H1 (cell line): ENCODE data around the gene FBXO21. TPM values are rescaled to one million over a fixed set of nuclear protein-coding genes. Genes with fewer than 3 reads are reported as not detected.

Experiments
- CTCF ChIA-PET: fragments of 300-600 bp; sonication (Branson Sonifier 250); formaldehyde crosslinking; loops from one replicate; lab custom pipeline; 2021; ENCODE audit not compliant: partially characterized antibody; lab: Charles Lee
- POLR2A ChIA-PET: fragments of 300-600 bp; sonication (Branson Sonifier 250); formaldehyde crosslinking; loops from one replicate; lab custom pipeline; 2021; ENCODE audit warnings: inconsistent platforms; ENCODE audit not compliant: partially characterized antibody; lab: Charles Lee
- DNase-seq, 2 experiments: peaks; one replicate each; pipeline versions ENCODE4 v3.0.0 to v3.0.0-alpha.2; 2010 to 2022; ENCODE audit warnings: low spot score in 2 of 2, low read depth in 1 of 2, mixed read lengths in 1 of 2
- FAIRE-seq: peaks from 2 replicates; lab custom pipeline; 2011; peaks lifted over from hg19 to GRCh38; lab: Jason Lieb, UNC
- H2AFZ ChIP-seq: 2 replicates; pipeline ENCODE4 v1.8.1; 2012; ENCODE audit warnings: low read length, inconsistent platforms
- H2AK5ac ChIP-seq: 2 replicates; pipeline ENCODE4 v1.6.1; 2013; ENCODE audit warnings: low read depth, low read length
- H2BK120ac ChIP-seq: replicated peaks from 2 replicates; pipeline ENCODE3; 2013; ENCODE audit warnings: low read depth, low read length, inconsistent platforms
- H2BK12ac ChIP-seq: 2 replicates; pipeline ENCODE4 v1.6.1; 2013; ENCODE audit warnings: low read depth, low read length
- H2BK15ac ChIP-seq: 2 replicates; pipeline ENCODE4 v1.6.1; 2013; ENCODE audit warnings: low read length
- H2BK20ac ChIP-seq: 2 replicates; pipeline ENCODE4 v1.6.1; 2013; ENCODE audit warnings: low read length
- H2BK5ac ChIP-seq: 2 replicates; pipeline ENCODE4 v1.6.1; 2013; ENCODE audit warnings: low read depth, low read length
- H3K14ac ChIP-seq: 2 replicates; pipeline ENCODE4 v1.6.1; 2013; ENCODE audit warnings: inconsistent platforms; ENCODE audit not compliant: insufficient read length
- H3K18ac ChIP-seq: 2 replicates; pipeline ENCODE4 v1.6.1; 2013; ENCODE audit warnings: low read length; ENCODE audit errors: extremely low read depth
- H3K23ac ChIP-seq: 2 replicates; pipeline ENCODE4 v1.6.1; 2013; ENCODE audit warnings: inconsistent platforms; ENCODE audit not compliant: insufficient read length
- H3K23me2 ChIP-seq: 2 replicates; pipeline ENCODE4 v1.6.1; 2013; ENCODE audit warnings: low read depth, low read length
- H3K27ac ChIP-seq: 2 replicates; pipeline ENCODE4 v1.6.1; 2011; ENCODE audit warnings: low read depth, low read length, inconsistent platforms
- H3K27me3 ChIP-seq, 4 experiments: replicated peaks in 1 of 4; 1 replicate in 1 of 4; 2 replicates in 3 of 4; pipeline versions ENCODE4 v1.6.1 to v1.8.1; 2011 to 2013; ENCODE audit warnings: low read length in 3 of 4, mild to moderate bottlenecking in 3 of 4, inconsistent platforms in 2 of 4, mixed read lengths in 2 of 4, moderate library complexity in 1 of 4; ENCODE audit not compliant: control insufficient read depth in 3 of 4, insufficient read depth in 3 of 4; ENCODE audit errors: extremely low read depth in 1 of 4
- H3K36me3 ChIP-seq, 4 experiments: 2 replicates each; pipeline versions ENCODE4 v1.6.1 to v1.8.1; 2011 to 2013; ENCODE audit warnings: mild to moderate bottlenecking in 4 of 4, low read length in 3 of 4, moderate library complexity in 2 of 4, control low read depth in 1 of 4, inconsistent platforms in 1 of 4; ENCODE audit not compliant: insufficient read depth in 4 of 4, control insufficient read depth in 2 of 4
- H3K4ac ChIP-seq: replicated peaks from 2 replicates; pipeline ENCODE3; 2013; ENCODE audit warnings: low read length, low read depth, mixed read lengths, inconsistent platforms; ENCODE audit not compliant: insufficient read length
- H3K4me1 ChIP-seq, 4 experiments: replicated peaks in 1 of 4; 1 replicate in 1 of 4; 2 replicates in 3 of 4; pipeline versions ENCODE4 v1.6.1 to v1.8.1; 2011 to 2013; ENCODE audit warnings: low read length in 3 of 4, inconsistent platforms in 2 of 4, mixed read lengths in 1 of 4; ENCODE audit not compliant: insufficient read depth in 4 of 4, control insufficient read depth in 3 of 4
- H3K4me2 ChIP-seq, 2 experiments: 2 replicates each; pipeline versions ENCODE4 v1.6.1 to v1.8.1; 2011 to 2013; ENCODE audit warnings: low read depth in 2 of 2, low read length in 2 of 2, control low read depth in 1 of 2, inconsistent platforms in 1 of 2, mild to moderate bottlenecking in 1 of 2; ENCODE audit not compliant: insufficient read depth in 1 of 2
- H3K4me3 ChIP-seq, 4 experiments: fragments of 200-600, 300-600 bp in 1 of 4; sonication (generic), shearing (Covaris generic), sonication (Bioruptor Twin) in 1 of 4; 2 replicates each; pipeline versions ENCODE4 v1.5.1 to v1.8.1; 2011 to 2016; ENCODE audit warnings: low read length in 4 of 4, low read depth in 3 of 4, control low read depth in 2 of 4, inconsistent platforms in 2 of 4, mild to moderate bottlenecking in 2 of 4, mixed read lengths in 1 of 4, moderate library complexity in 1 of 4; ENCODE audit not compliant: insufficient read depth in 2 of 4; ENCODE audit errors: extremely low read depth in 1 of 4
- H3K56ac ChIP-seq: replicated peaks from 2 replicates; pipeline ENCODE3; 2013; ENCODE audit warnings: low read depth, mild to moderate bottlenecking, mixed read lengths, low read length, inconsistent platforms; ENCODE audit not compliant: insufficient read length
- H3K79me1 ChIP-seq: 2 replicates; pipeline ENCODE4 v1.6.1; 2013; ENCODE audit warnings: low read depth, low read length, control low read depth
- H3K79me2 ChIP-seq, 2 experiments: 2 replicates each; pipeline versions ENCODE4 v1.6.1 to v1.8.1; 2012 to 2013; ENCODE audit warnings: low read length in 2 of 2, mild to moderate bottlenecking in 2 of 2, inconsistent platforms in 1 of 2; ENCODE audit not compliant: insufficient read depth in 2 of 2, control insufficient read depth in 1 of 2
- H3K9ac ChIP-seq, 4 experiments: replicated peaks in 1 of 4; 1 replicate in 1 of 4; 2 replicates in 3 of 4; pipeline versions ENCODE4 v1.6.1 to v1.8.1; 2011 to 2013; ENCODE audit warnings: low read depth in 3 of 4, low read length in 3 of 4, control low read depth in 2 of 4, mild to moderate bottlenecking in 2 of 4, moderate library complexity in 2 of 4, inconsistent platforms in 1 of 4; ENCODE audit errors: extremely low read depth in 1 of 4
- H3K9me3 ChIP-seq, 2 experiments: 2 replicates each; pipeline versions ENCODE4 v1.6.1 to v1.8.1; 2012 to 2013; ENCODE audit warnings: mild to moderate bottlenecking in 2 of 2, moderate library complexity in 2 of 2, control low read depth in 1 of 2, inconsistent platforms in 1 of 2, low read depth in 1 of 2, low read length in 1 of 2, mixed read lengths in 1 of 2; ENCODE audit not compliant: insufficient read depth in 2 of 2
- H4K20me1 ChIP-seq, 2 experiments: replicated peaks in 1 of 2; 2 replicates each; pipeline versions ENCODE3 to v1.8.1; 2011 to 2013; ENCODE audit warnings: inconsistent platforms in 2 of 2, low read length in 2 of 2, mild to moderate bottlenecking in 1 of 2; ENCODE audit not compliant: insufficient read depth in 2 of 2, control insufficient read depth in 1 of 2
- H4K5ac ChIP-seq: 2 replicates; pipeline ENCODE4 v1.6.1; 2013; ENCODE audit warnings: low read length, low read depth, mixed read lengths, inconsistent platforms; ENCODE audit not compliant: insufficient read length
- H4K8ac ChIP-seq: 2 replicates; pipeline ENCODE4 v1.8.0; 2013; ENCODE audit warnings: mild to moderate bottlenecking, moderate library complexity, low read length, inconsistent platforms; ENCODE audit not compliant: insufficient read depth; ENCODE audit errors: extremely low read depth
- H4K91ac ChIP-seq: replicated peaks from 2 replicates; pipeline ENCODE3; 2013; ENCODE audit warnings: low read length, mixed read lengths, inconsistent platforms; ENCODE audit not compliant: insufficient read length
- CTBP2 ChIP-seq: IDR thresholded peaks from 2 replicates; pipeline ENCODE4 v1.7.0; 2011; ENCODE audit warnings: borderline replicate concordance, mild to moderate bottlenecking, moderate library complexity, mixed read lengths, low read length; ENCODE audit not compliant: insufficient read depth, insufficient read length
- WGBS, 2 experiments: shearing (Covaris generic) in 1 of 2; methylation state at CpG; one replicate each; pipeline versions ENCODE4 v1.1.6 to v1.1.7; 2013 to 2015; ENCODE audit warnings: low lambda C conversion rate in 2 of 2, mixed read lengths in 2 of 2, inconsistent platforms in 1 of 2, low coverage in 1 of 2, missing lambda C conversion rate in 1 of 2; ENCODE audit not compliant: insufficient replicate concordance in 2 of 2, insufficient coverage in 1 of 2, insufficient read length in 1 of 2; ENCODE audit errors: extremely low coverage in 1 of 2, missing lambda C conversion rate in 1 of 2; 5-methylcytosine and 5-hydroxymethylcytosine counted together
- polyA plus RNA-seq, 7 experiments: library from polyadenylated mRNA; depleted of rRNA in 3 of 7; stranded (reverse) in 5 of 7; unstranded in 2 of 7; fragments of >200 nt in 5 of 7; fragments of 200-250 nt in 2 of 7; gene quantifications; 1 replicate in 5 of 7; 2 replicates in 1 of 7; 4 replicates in 1 of 7; pipeline versions ENCODE4 v1.2.1 to v1.2.3, GENCODE V29; 2011 to 2013; ENCODE audit warnings: missing spikeins in 2 of 7, mixed read lengths in 2 of 7
- total RNA-seq: library from RNA; stranded (reverse); fragmentation: NEBNext Ultra II Directional; extraction: Animal tissue kit (Norgen Biotek cat#: 25700); gene quantifications from 2 replicates; pipeline ENCODE4 v1.2.1, GENCODE V29; 2021

Gene FBXO21
- total and polyA plus RNA-seq, 2 of the 8 experiments (the other 6 are each of a cell fraction or from before 2014, with no cell fraction given): 57.0 to 80.6 TPM

DNA sequence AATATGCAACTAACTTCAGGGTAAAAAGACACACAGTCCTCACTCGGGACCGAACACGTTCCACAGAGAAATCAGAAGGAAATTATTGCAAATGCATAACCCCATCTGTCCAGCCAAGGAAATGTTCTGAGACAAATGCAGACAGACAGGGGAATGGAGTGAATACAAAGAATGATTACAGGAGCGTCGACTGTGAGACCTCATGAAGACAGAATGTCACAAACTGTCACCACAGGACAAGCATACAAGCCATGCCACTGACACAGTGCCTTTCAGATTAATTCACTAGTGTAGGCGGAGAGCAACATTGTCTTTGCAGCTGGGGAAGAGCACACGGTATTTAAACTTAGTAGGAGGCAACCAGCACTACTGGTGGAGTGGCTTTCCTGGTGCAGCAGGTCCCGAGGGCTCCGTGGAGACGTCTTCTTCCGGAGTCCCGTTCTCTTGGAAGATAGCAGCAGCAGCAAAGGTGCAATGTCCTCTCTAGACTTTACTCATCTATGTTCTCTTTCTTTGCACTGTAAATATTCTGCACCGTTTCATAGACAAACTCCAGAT, 44.6 kb downstream of the FBXO21 start:
- DNase-seq (no peak), FAIRE-seq (no peak)
- Histone ChIP-seq H3K18ac (no peak overlapping the region), H2BK20ac (no peak overlapping the region), H2BK15ac (no peak overlapping the region), H4K91ac (no peak overlapping the region), H3K23ac (no peak overlapping the region), H3K4me1 (peaks cover 0 to 5% (median 0%) of the 10 kb centered on the region in 4 experiments; a peak in 3 of 7 replicates), H3K56ac (no peak overlapping the region), H2BK5ac (no peak overlapping the region), H3K9me3 (no peaks in the 10 kb centered on the region), H4K8ac (no peak overlapping the region), H4K5ac (no peak overlapping the region), H3K79me1 (no peaks in the 10 kb centered on the region; the same call in 1 of the 2 replicates), H2BK12ac (no peak overlapping the region), H4K20me1 (peaks cover 3 to 5% of the 10 kb centered on the region in 2 experiments), H3K27ac (no peak overlapping the region), H2BK120ac (no peak overlapping the region), H2AK5ac (no peak overlapping the region), H3K14ac (no peak overlapping the region), H3K4ac (no peak overlapping the region), H3K9ac (no peak overlapping the region), H3K27me3 (no peaks in the 10 kb centered on the region), H3K36me3 (peaks cover 17 to 40% (median 25%) of the 10 kb centered on the region in 4 experiments), H3K4me2 (no peak overlapping the region), H3K79me2 (0 out of 4 replicates have a peak, but pooled peaks cover 0 to 2% of the 10 kb centered on the region in 2 experiments), H3K23me2 (peaks cover under 1% of the 10 kb centered on the region; the same call in 1 of the 2 replicates), H3K4me3 (no peak overlapping the region), H2AFZ (no peak overlapping the region)
- CTCF ChIA-PET: interaction anchor here (1.0 to 1.4 kb wide), 3 partner anchors 10 to 66 kb away, joined by 3 read pairs; no protein-coding TSS in a partner anchor
- POLR2A ChIA-PET: interaction anchor here (0.5 kb wide), 1 partner anchor 804 kb away, joined by 3 read pairs; no protein-coding TSS in a partner anchor
- WGBS, 2 experiments: 93% methylated on average over 13 of the region's 13 CpGs; no CpG with 5 or more reads in 1 of the 2 experiments
- TF ChIP-seq CTBP2: no peak
